Measurements from ENCODE around the gene ISG20. TPM values are rescaled to one million over a fixed set of nuclear protein-coding genes. Genes with fewer than 3 reads are reported as not detected.

The ISG20 gene
- total RNA-seq, 1 donor from 2014 or later, result 0.65 TPM

DNA sequence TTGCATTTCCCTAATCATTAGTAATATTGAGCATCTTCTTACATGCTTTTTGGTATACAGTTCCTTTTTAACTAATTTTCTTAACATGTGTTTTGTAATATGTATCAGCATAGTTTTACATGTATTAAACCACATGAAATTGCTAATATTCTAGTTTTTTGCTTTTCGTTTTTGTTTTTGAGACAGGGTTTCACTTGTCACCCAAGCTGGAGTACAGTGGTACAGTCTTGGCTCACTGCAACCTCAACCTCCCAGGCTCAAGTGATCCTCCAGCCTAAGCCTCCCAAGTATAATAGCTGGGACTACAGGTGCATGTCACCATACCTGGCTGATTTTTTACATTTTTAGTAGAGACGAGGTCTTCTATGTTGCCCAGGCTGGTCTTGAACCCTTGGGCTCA lies 4.4 kb upstream of the ISG20 start:
- Mint-ChIP-seq H3K9me3 (no peaks in the 10 kb centered on the region), H3K27ac (no peak overlapping the region), H3K27me3 (ENCODE audit: insufficient read depth, low read depth) (no peaks in the 10 kb centered on the region), H3K36me3 (peaks cover 20% of the 10 kb centered on the region), H3K4me3 (no peak overlapping the region), H3K4me1 (peaks cover 6% of the 10 kb centered on the region)
- no peaks in the 10 kb centered on the region for H3K9me3 ChIP-seq (ENCODE audit: low read depth)
- no peak for TF ChIP-seq EZH2phosphoT487 (IDR thresholded peaks at IDR 0.05)
- TF ChIP-seq, protein P1, sequence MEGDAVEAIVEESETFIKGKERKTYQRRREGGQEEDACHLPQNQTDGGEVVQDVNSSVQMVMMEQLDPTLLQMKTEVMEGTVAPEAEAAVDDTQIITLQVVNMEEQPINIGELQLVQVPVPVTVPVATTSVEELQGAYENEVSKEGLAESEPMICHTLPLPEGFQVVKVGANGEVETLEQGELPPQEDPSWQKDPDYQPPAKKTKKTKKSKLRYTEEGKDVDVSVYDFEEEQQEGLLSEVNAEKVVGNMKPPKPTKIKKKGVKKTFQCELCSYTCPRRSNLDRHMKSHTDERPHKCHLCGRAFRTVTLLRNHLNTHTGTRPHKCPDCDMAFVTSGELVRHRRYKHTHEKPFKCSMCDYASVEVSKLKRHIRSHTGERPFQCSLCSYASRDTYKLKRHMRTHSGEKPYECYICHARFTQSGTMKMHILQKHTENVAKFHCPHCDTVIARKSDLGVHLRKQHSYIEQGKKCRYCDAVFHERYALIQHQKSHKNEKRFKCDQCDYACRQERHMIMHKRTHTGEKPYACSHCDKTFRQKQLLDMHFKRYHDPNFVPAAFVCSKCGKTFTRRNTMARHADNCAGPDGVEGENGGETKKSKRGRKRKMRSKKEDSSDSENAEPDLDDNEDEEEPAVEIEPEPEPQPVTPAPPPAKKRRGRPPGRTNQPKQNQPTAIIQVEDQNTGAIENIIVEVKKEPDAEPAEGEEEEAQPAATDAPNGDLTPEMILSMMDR (IDR thresholded peaks at IDR 0.05), result no peak
- no peak for TF ChIP-seq EZH2 (IDR thresholded peaks at IDR 0.05)
- no peak overlapping the region for H3K9ac ChIP-seq
- H3K4me1 ChIP-seq, result peaks cover 5% of the 10 kb centered on the region
- no peak overlapping the region for H3K4me3 ChIP-seq
- no peak for DNase-seq (ENCODE audit: low spot score)
- H4K20me1 ChIP-seq (ENCODE audit: low read depth), result peaks cover 22% of the 10 kb centered on the region
- no peak overlapping the region for H3K27ac ChIP-seq
- no peak overlapping the region for H2AFZ ChIP-seq (replicated peaks)
- no peaks in the 10 kb centered on the region for H3K36me3 ChIP-seq
- no peaks in the 10 kb centered on the region for H3K79me2 ChIP-seq (ENCODE audit: low read depth)
- peaks cover 37% of the 10 kb centered on the region for H3F3A ChIP-seq (ENCODE audit: low read depth)
- H3K4me2 ChIP-seq, result no peak overlapping the region
- no peaks in the 10 kb centered on the region for H3K27me3 ChIP-seq

DNA sequence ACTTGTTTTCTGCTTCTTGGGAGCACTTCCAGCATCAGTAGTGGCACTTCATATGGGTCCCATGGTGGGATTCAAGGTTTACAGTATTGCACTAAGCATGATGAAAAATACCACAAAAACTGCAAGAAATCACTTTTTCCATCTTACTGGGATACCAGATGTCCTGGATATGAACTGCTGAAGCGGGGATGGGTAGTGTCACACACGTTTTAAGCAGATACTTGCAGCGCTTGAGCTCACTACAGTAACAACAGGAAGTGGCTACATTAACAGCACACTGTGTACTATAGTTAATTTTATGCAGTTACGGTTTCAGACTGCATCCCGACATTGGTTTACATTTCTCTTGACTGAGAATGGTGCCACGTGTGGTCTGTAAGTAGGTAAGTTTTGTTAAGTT lies 3.5 kb upstream of the ISG20 start:
- H3K27me3 ChIP-seq, result no peaks in the 10 kb centered on the region
- H3K27ac ChIP-seq, result no peak overlapping the region
- no peak overlapping the region for H3K4me3 Mint-ChIP-seq
- H3K4me3 ChIP-seq, result no peak overlapping the region
- TF ChIP-seq EZH2 (IDR thresholded peaks at IDR 0.05), result no peak
- no peak for TF ChIP-seq EZH2phosphoT487 (IDR thresholded peaks at IDR 0.05)
- TF ChIP-seq, protein P1 (IDR thresholded peaks at IDR 0.05), result no peak
- no peak overlapping the region for H3K27ac Mint-ChIP-seq
- peaks cover 5% of the 10 kb centered on the region for H3K4me1 ChIP-seq
- no peaks in the 10 kb centered on the region for H3K27me3 Mint-ChIP-seq (ENCODE audit: insufficient read depth, low read depth)
- no peak overlapping the region for H2AFZ ChIP-seq (replicated peaks)
- H3K36me3 Mint-ChIP-seq, result peaks cover 16% of the 10 kb centered on the region
- H3K4me1 Mint-ChIP-seq, result peaks cover 11% of the 10 kb centered on the region
- peaks cover 13% of the 10 kb centered on the region for H4K20me1 ChIP-seq (ENCODE audit: low read depth)
- H3K9me3 ChIP-seq (ENCODE audit: low read depth), result no peaks in the 10 kb centered on the region
- H3F3A ChIP-seq (ENCODE audit: low read depth), result peaks cover 42% of the 10 kb centered on the region
- DNase-seq (ENCODE audit: low spot score), result no peak
- H3K9me3 Mint-ChIP-seq, result no peaks in the 10 kb centered on the region
- H3K4me2 ChIP-seq, result no peak overlapping the region
- no peaks in the 10 kb centered on the region for H3K79me2 ChIP-seq (ENCODE audit: low read depth)
- no peak overlapping the region for H3K9ac ChIP-seq
- H3K36me3 ChIP-seq, result no peaks in the 10 kb centered on the region

DNA sequence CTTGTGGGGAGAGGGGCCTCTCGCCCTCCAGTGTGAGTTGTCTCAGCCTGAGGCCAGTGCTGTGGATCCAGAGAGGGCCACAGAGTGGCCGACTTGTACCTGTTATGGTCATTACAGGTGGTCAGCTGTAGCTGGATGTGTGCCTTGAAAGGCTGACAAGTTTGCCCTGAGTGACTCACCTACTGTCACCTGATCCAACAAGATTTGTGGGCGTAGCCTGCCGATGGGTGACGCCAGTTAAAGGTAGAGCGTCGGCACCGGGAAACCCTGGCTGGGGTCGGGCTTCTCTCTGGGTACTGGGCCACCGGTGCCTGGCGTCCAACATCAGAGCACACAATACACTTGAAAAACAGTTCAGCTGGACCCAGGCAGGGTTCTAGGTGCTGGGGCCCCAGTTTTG lies 2.8 kb upstream of the ISG20 start:
- Histone ChIP-seq H3K27ac (no peak overlapping the region), H2AFZ (replicated peaks) (no peak overlapping the region), H3K9me3 (ENCODE audit: low read depth) (no peaks in the 10 kb centered on the region), H3K4me2 (no peak overlapping the region), H3F3A (ENCODE audit: low read depth) (peaks cover 44% of the 10 kb centered on the region), H3K36me3 (no peaks in the 10 kb centered on the region), H3K27me3 (no peaks in the 10 kb centered on the region), H3K4me1 (peaks cover 5% of the 10 kb centered on the region), H3K79me2 (ENCODE audit: low read depth) (no peaks in the 10 kb centered on the region), H4K20me1 (ENCODE audit: low read depth) (peaks cover 8% of the 10 kb centered on the region), H3K4me3 (no peak overlapping the region), H3K9ac (no peak overlapping the region)
- no peaks in the 10 kb centered on the region for H3K9me3 Mint-ChIP-seq
- TF ChIP-seq EZH2phosphoT487 (IDR thresholded peaks at IDR 0.05) (no peak), EZH2 (IDR thresholded peaks at IDR 0.05) (no peak)
- TF ChIP-seq, protein P1 (IDR thresholded peaks at IDR 0.05), result no peak
- H3K4me1 Mint-ChIP-seq, result peaks cover 11% of the 10 kb centered on the region
- DNase-seq (ENCODE audit: low spot score), result no peak
- no peak overlapping the region for H3K4me3 Mint-ChIP-seq
- no peaks in the 10 kb centered on the region for H3K27me3 Mint-ChIP-seq (ENCODE audit: insufficient read depth, low read depth)
- H3K27ac Mint-ChIP-seq, result no peak overlapping the region
- H3K36me3 Mint-ChIP-seq, result peaks cover 11% of the 10 kb centered on the region
